ENCODE results near the gene SIX2. TPM values are rescaled to one million over a fixed set of nuclear protein-coding genes. Genes with fewer than 3 reads are reported as not detected.

SIX2 gene
- total RNA-seq, 6 experiments from 2014 or later, result not detected

- no peak for TF ChIP-seq CTCF (IDR thresholded peaks at IDR 0.05)
- H3K27me3 Mint-ChIP-seq (ENCODE audit: insufficient read depth), result peaks cover 28% of the 10 kb centered on the region
Observed at GRCh38 chr2:45047301-45047700, 38.0 kb upstream of the SIX2 start.

GRCh38 chr2:45046786-45047185, 37.5 kb upstream of the SIX2 start:
- TF ChIP-seq CTCF (IDR thresholded peaks at IDR 0.05), result no peak
- peaks cover 31% of the 10 kb centered on the region for H3K27me3 Mint-ChIP-seq (ENCODE audit: insufficient read depth)
- H3K9me3 Mint-ChIP-seq, result no peaks in the 10 kb centered on the region
- DNase-seq, result no peak
- no peaks in the 10 kb centered on the region for H3K36me3 Mint-ChIP-seq (ENCODE audit: low read depth)
- no peak overlapping the region for H3K27ac Mint-ChIP-seq
- H3K4me3 Mint-ChIP-seq, result no peak overlapping the region
- no peaks in the 10 kb centered on the region for H3K4me1 Mint-ChIP-seq (ENCODE audit: low read depth)

More at GRCh38 chr2:45047301-45047700, 38.0 kb upstream of the SIX2 start:
- DNase-seq, result no peak
- H3K4me3 Mint-ChIP-seq, result no peak overlapping the region
- no peaks in the 10 kb centered on the region for H3K4me1 Mint-ChIP-seq (ENCODE audit: low read depth)
- H3K27ac Mint-ChIP-seq, result no peak overlapping the region
- no peaks in the 10 kb centered on the region for H3K9me3 Mint-ChIP-seq
- no peaks in the 10 kb centered on the region for H3K36me3 Mint-ChIP-seq (ENCODE audit: low read depth)

- DNase-seq, result no peak
- Mint-ChIP-seq H3K4me1 (ENCODE audit: low read depth) (no peaks in the 10 kb centered on the region), H3K4me3 (no peak overlapping the region), H3K27ac (no peak overlapping the region), H3K9me3 (no peaks in the 10 kb centered on the region), H3K36me3 (ENCODE audit: low read depth) (no peaks in the 10 kb centered on the region), H3K27me3 (ENCODE audit: insufficient read depth) (peaks cover 25% of the 10 kb centered on the region)
- TF ChIP-seq CTCF (IDR thresholded peaks at IDR 0.05), result no peak
Observed at GRCh38 chr2:45045706-45046105, 36.5 kb upstream of the SIX2 start.

GRCh38 chr2:45044916-45045315, 35.7 kb upstream of the SIX2 start:
- DNase-seq, result no peak
- no peaks in the 10 kb centered on the region for H3K36me3 Mint-ChIP-seq (ENCODE audit: low read depth)
- peaks cover 24% of the 10 kb centered on the region for H3K27me3 Mint-ChIP-seq (ENCODE audit: insufficient read depth)
- H3K4me3 Mint-ChIP-seq, result no peak overlapping the region
- no peaks in the 10 kb centered on the region for H3K4me1 Mint-ChIP-seq (ENCODE audit: low read depth)
- TF ChIP-seq CTCF (IDR thresholded peaks at IDR 0.05), result no peak
- no peak overlapping the region for H3K27ac Mint-ChIP-seq
- no peaks in the 10 kb centered on the region for H3K9me3 Mint-ChIP-seq

- Mint-ChIP-seq H3K36me3 (ENCODE audit: low read depth) (no peaks in the 10 kb centered on the region), H3K4me3 (no peak overlapping the region), H3K27ac (no peak overlapping the region), H3K4me1 (ENCODE audit: low read depth) (no peaks in the 10 kb centered on the region), H3K9me3 (no peaks in the 10 kb centered on the region), H3K27me3 (ENCODE audit: insufficient read depth) (peaks cover 22% of the 10 kb centered on the region)
- no peak for DNase-seq
- no peak for TF ChIP-seq CTCF (IDR thresholded peaks at IDR 0.05)
Observed at GRCh38 chr2:45043174-45043573, 33.9 kb upstream of the SIX2 start.

GRCh38 chr2:45042401-45042800, 33.1 kb upstream of the SIX2 start:
- Mint-ChIP-seq H3K4me1 (ENCODE audit: low read depth) (no peaks in the 10 kb centered on the region), H3K9me3 (no peaks in the 10 kb centered on the region), H3K4me3 (no peak overlapping the region), H3K27ac (no peak overlapping the region), H3K36me3 (ENCODE audit: low read depth) (no peaks in the 10 kb centered on the region), H3K27me3 (ENCODE audit: insufficient read depth) (peaks cover 22% of the 10 kb centered on the region)
- no peak for DNase-seq
- TF ChIP-seq CTCF (IDR thresholded peaks at IDR 0.05), result no peak

Data from HFFc6 (cell line).